NOMO-1 treated with DMSO at 0.1 percent for 48 hours (cell line): ENCODE data around the gene CASZ1.

ENCODE experiments used
- DNase-seq: peaks from one replicate; lab custom pipeline; 2025; ENCODE audit not compliant: unreplicated experiment; lab: John Stamatoyannopoulos, UW

The CASZ1 gene

GRCh38 chr1:10776190-10776905, 20.1 kb downstream of the CASZ1 start:
- no peak for DNase-seq

- DNase-seq = no peak
Observed at GRCh38 chr1:10775763-10776162, 20.7 kb downstream of the CASZ1 start.

- DNase-seq = no peak
Observed at GRCh38 chr1:10774615-10775310, 21.7 kb downstream of the CASZ1 start.

GRCh38 chr1:10773851-10774614, 22.4 kb downstream of the CASZ1 start:
- no peak for DNase-seq

- DNase-seq = no peak
Observed at GRCh38 chr1:10773376-10773775, 23.1 kb downstream of the CASZ1 start.

- DNase-seq = no peak
Observed at GRCh38 chr1:10772711-10773110, 23.7 kb downstream of the CASZ1 start.

GRCh38 chr1:10771789-10772188, 24.7 kb downstream of the CASZ1 start:
- DNase-seq = no peak

- DNase-seq = no peak
Observed at GRCh38 chr1:10768552-10768951, 27.9 kb downstream of the CASZ1 start.

- DNase-seq = no peak
Observed at GRCh38 chr1:10767282-10767681, 29.2 kb downstream of the CASZ1 start.

- DNase-seq = no peak
Observed at GRCh38 chr1:10765734-10766478, 30.5 kb downstream of the CASZ1 start.

- no peak for DNase-seq
Observed at GRCh38 chr1:10765304-10765703, 31.1 kb downstream of the CASZ1 start.

- DNase-seq = no peak
Observed at GRCh38 chr1:10764296-10764798, 32.1 kb downstream of the CASZ1 start.

- DNase-seq = no peak
Observed at GRCh38 chr1:10762875-10763274, 33.6 kb downstream of the CASZ1 start.

- DNase-seq = no peak
Observed at GRCh38 chr1:10762153-10762523, 34.3 kb downstream of the CASZ1 start.

- no peak for DNase-seq
Observed at GRCh38 chr1:10761503-10762152, 34.8 kb downstream of the CASZ1 start.

GRCh38 chr1:10760566-10761502, 35.6 kb downstream of the CASZ1 start:
- DNase-seq = no peak

GRCh38 chr1:10759413-10760200, 36.8 kb downstream of the CASZ1 start:
- no peak for DNase-seq

GRCh38 chr1:10756842-10757241, 39.6 kb downstream of the CASZ1 start:
- no peak for DNase-seq
